MG63 (cell line): ENCODE measurements around the gene FNDC3B. TPM values are rescaled to one million over a fixed set of nuclear protein-coding genes. Genes with fewer than 3 reads are reported as not detected.
"Not testable (repeated sequence)": the region's sequence is repeated elsewhere in the genome, so short reads cannot be mapped to it uniquely, and the experiment has no call there.

Experiments
- DNase-seq: peaks from one replicate; pipeline ENCODE4 v3.0.0-alpha.2; 2020
- H3K27me3 ChIP-seq: fragments of 250-450 bp; sonication (Bioruptor Pico); 2 replicates; pipeline ENCODE4 v1.5.1; 2020; ENCODE audit warnings: mild to moderate bottlenecking, moderate library complexity
- H3K36me3 ChIP-seq: fragments of 250-450 bp; sonication (Bioruptor Pico); 2 replicates; pipeline ENCODE4 v1.5.1; 2020; ENCODE audit warnings: mild to moderate bottlenecking, moderate library complexity
- H3K4me3 ChIP-seq: fragments of 250-450 bp; sonication (Bioruptor Pico); 2 replicates; pipeline ENCODE4 v1.5.1; 2020; ENCODE audit warnings: mild to moderate bottlenecking, moderate library complexity
- H3K9me3 ChIP-seq: fragments of 250-450 bp; sonication (Bioruptor Pico); 2 replicates; pipeline ENCODE4 v1.5.1; 2020; ENCODE audit warnings: mild to moderate bottlenecking, moderate library complexity
- total RNA-seq: library from RNA; depleted of rRNA; stranded (reverse); fragments of >200 nt; shearing (Covaris generic); gene quantifications from 2 replicates; pipeline ENCODE4 v1.2.3, GENCODE V29; 2014; ENCODE audit warnings: low replicate concordance; rRNA removed

Gene FNDC3B
- total RNA-seq: 44.8 and 53.7 TPM in 2 replicates

DNA sequence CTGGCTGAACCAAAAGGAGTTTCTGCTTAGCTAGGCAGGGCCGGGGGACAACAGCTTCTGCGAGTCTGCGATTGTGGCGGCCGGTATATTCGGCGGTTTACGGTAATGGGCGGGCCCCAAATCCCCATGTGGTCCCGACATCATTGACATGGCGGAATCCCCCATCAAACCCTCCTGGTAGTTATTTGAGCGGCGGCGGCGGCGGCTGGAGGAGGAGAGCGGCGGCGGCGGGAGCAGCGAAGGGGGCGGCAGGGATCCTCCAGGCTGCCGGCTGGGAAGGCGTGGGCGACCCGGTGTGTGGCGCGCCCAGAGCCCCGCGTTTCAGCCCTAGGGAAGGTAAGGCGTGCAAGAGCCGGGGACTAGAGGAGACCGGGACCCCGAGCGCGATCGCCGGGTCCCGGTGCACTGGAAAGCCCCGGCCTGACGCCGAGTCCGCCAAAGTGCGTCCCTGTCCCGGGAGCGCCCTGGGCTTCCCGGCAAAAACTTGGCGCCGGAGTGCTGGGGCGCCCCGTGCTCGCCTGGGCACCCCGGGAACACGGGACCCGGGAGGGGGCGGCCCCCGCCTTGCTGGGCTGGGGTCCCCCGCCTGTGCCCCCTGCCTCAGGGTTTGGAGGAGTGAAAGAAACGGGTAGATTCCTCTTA, at the start of gene FNDC3B:
FNDC3B (plus strand) TSS at position 143 of the 642 bp plus-strand sequence. CDS start 72,902 bp downstream, outside the sequence.
- Histone ChIP-seq H3K4me3 (peak within 1 kb of the TSS; percentile 100), H3K36me3 (peaks cover 35% of the 10 kb centered on the region), H3K9me3 (no peaks in the 10 kb centered on the region), H3K27me3 (no peaks in the 10 kb centered on the region)
- peak; percentile 96 for DNase-seq

DNA sequence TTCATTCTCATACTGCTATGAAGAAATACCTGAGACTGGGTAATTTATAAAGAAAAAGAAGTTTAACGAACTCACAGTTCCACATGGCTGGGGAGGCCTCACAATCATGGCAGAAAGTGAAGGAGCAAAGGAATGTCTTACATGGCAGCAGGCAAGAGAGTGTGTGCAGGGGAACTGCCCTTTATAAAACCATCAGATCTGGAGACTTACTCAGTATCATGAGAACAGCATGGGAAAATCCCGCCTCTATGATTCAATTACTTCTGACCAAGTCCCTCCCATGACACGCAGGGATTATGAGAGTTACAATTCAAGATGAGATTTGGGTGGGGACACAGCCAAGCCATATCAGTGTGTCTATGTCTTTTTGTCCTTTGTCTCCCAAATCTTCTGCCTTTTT, 49.1 kb upstream of the FNDC3B start:
- H3K27me3 ChIP-seq, H3K36me3 ChIP-seq, H3K4me3 ChIP-seq, H3K9me3 ChIP-seq, DNase-seq: not testable (repeated sequence)

DNA sequence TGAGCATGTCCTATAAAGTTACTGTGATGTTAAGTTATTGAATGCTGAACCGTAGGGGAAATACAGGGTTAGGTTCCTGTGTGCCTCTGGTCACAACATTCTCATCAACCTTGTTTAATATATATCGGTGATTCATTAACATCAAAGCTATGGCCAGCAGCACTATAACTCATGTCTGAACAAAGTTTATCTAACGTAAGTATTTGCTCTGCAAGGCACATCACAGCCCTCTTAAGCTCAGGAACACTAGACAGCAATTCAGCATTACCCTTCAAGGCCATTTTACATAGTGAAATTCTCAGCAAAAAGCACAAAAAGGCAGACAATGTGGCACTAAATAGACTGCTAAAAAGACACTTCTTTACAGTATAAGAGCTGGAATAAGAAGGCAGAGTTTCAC, 48.2 kb upstream of the FNDC3B start:
- no peaks in the 10 kb centered on the region for H3K36me3 ChIP-seq
- H3K4me3 ChIP-seq: no peak overlapping the region
- no peaks in the 10 kb centered on the region for H3K27me3 ChIP-seq
- H3K9me3 ChIP-seq: no peaks in the 10 kb centered on the region; the same call in 1 of the 2 replicates
- DNase-seq: no peak

DNA sequence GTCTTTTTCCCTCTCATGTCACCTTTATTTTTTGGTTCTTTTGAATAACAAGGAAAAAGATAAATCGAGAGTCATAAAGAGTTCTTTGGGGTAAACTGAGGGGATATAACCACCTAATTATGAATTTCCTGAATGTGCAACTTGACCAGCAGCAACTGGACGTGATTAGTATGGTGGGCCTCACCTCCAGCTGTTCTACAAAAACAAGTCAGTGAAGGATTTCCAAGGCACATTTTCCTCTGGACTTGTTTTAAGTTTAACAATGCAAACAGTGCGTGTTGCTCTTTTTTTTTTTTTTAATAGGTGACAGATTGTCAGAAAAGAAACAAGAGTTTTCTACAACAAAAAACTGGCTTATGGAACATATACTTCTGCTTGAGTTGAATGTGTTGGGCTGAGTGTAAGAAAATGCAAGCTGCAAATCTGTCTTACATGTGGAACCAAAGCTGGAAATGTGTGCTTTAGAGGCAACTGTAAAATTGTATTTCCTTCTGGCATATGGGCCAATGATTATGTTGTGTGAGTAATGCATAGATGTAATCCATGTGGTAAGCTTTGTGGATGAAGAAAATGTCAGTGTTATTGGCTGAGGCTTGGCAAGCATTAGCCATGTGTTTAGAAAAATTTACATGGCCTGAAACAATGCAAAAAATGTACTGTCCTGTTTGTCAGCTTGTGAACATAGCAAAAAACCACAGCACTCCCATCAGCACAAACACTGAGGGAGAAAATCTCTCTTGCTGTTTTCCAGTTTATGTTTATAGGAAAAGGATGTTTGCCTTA, 44.5 kb upstream of the FNDC3B start:
- DNase-seq: peak; percentile 57
- peaks cover 4% of the 10 kb centered on the region for H3K9me3 ChIP-seq
- no peaks in the 10 kb centered on the region for H3K27me3 ChIP-seq
- H3K36me3 ChIP-seq: no peaks in the 10 kb centered on the region
- no peak overlapping the region for H3K4me3 ChIP-seq

DNA sequence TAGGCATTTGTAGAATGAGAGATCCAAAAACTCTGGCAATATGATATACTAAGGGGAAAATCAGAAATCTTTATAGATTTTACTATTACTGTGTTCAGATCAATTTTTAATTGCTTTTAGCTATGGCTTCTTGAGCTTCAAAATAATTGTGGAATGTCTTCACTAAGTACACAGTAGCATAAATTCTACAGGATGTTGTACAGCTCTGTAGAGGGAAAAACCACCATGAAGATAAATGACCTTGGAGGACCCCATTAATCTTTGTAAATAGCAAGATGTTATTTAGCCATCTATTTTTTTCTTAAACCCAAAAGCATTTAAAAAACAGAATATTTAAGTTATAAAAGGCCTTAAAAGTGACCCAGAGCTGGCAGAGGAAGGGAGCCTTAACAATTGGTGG, 43.9 kb upstream of the FNDC3B start:
- H3K36me3 ChIP-seq: no peaks in the 10 kb centered on the region
- no peak overlapping the region for H3K4me3 ChIP-seq
- no peaks in the 10 kb centered on the region for H3K27me3 ChIP-seq
- DNase-seq: no peak
- H3K9me3 ChIP-seq: peaks cover 4% of the 10 kb centered on the region

DNA sequence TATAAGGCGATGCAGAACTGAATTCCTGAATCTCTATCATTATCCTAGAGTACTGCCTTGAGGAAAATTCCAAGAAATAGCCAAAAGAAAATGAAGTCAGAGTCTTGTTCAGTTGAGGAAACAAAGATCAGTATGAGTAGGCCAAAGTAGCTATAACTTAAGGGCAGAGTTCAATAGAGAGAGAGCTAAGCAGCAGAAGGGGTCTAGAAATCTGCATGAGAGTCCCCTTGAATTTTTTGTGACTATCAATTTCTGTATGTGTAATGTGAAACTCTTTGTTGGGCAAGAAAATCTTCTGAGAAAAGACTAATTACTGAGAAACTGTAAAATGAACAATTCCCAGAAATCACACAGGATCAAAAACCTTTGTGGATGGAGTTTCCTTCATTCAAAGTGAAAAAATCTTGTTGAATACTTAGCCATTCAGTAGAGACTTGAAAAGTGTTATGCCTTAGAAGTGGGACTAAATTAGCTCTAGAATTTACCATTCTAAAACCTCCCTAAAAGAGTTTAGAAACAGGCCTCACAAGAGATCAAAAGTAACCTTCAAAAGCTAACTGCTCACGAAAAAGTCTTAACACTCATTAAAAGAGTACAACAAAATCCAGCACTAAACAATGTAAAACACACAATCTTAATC, 43.1 kb upstream of the FNDC3B start:
- no peak for DNase-seq
- H3K9me3 ChIP-seq: peaks cover 4% of the 10 kb centered on the region
- no peaks in the 10 kb centered on the region for H3K36me3 ChIP-seq
- no peaks in the 10 kb centered on the region for H3K27me3 ChIP-seq
- H3K4me3 ChIP-seq: no peak overlapping the region

DNA sequence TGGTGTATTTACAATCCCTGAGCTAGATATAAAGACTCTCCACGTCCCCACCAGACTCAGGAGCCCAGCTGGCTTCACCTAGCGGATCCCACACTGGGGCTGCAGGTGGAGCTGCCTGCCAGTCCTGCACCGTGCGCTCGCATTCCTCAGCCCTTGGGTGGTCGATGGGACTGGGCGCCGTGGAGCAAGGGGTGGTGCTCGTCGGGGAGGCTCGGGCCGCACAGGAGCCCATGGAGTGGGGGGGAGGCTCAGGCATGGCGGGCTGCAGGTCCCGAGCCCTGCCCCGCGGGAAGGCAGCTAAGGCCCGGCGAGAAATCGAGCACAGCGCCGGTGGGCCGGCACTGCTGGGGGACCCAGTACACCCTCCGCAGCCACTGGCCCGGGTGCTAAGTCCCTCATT, 40.6 kb upstream of the FNDC3B start:
- not testable (repeated sequence) for H3K36me3 ChIP-seq, H3K27me3 ChIP-seq, DNase-seq, H3K9me3 ChIP-seq, H3K4me3 ChIP-seq

DNA sequence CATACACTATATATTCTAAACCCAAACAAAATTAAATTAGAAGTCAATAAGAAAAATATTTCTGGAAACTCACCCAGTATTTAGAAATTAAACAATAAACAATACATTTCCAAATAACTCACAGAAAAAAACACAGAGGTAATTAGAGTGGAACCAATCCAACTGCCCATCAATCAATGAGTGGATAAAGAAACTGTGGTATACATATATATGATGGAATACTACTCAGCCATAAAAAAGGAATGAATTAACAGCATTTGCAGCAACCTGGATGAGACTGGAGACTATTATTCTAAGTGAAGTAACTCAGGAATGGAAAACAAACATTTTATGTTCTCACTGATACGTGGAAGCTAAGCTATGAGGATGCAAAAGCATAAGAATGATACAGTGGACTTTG, 37.8 kb upstream of the FNDC3B start:
- H3K4me3 ChIP-seq, H3K36me3 ChIP-seq: not testable (repeated sequence)

DNA sequence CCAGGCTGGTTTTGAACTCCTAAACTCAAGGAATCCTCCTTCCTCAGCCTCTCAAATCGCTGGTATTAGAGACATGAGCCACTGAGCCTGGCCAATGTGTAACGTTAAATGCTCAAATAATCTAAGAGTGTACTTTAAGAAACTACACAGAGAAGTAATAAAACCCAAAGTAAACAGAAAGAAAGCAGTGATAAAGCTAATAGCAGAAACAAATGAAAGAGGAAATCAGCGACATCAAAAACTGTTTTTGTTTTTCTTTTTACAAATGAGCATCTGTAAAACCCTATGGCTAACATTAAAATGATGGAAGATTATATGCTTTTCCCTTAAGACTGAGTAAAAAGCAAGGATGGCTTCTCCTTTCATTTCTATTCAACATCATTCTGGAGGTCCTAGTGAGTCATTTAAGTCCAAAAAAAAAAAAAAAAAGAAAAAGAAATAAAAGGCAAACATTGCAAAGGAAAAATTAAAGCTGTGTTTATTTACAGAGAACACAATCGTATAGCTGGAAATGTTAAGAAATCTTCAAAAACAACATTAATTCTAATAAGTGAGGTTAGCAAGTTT, 36.8 kb upstream of the FNDC3B start:
- no peaks in the 10 kb centered on the region for H3K27me3 ChIP-seq
- H3K36me3 ChIP-seq: no peaks in the 10 kb centered on the region
- H3K4me3 ChIP-seq: no peak overlapping the region
- no peak for DNase-seq
- H3K9me3 ChIP-seq: no peaks in the 10 kb centered on the region

More for the DNA sequence above, 37.8 kb upstream of the FNDC3B start:
- DNase-seq, H3K27me3 ChIP-seq, H3K9me3 ChIP-seq: not testable (repeated sequence)

DNA sequence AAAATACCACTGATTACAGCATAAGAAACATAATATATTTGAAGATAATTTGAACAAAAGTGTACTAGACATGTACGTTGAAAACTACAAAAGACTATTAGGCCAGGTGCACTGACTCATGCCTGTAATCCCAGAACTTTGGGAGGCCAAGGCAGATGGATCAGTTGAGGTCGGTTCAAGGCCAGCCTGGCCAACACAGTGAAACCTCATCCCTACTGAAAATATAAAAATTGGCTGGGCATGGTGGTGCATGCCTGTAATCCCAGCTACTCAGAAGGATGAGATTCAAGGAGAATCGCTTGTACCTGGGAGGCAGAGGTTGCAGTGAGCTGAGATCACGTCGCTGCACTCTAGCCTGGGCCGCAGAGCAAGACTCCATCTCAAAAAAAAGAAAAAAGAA, 36.2 kb upstream of the FNDC3B start:
- H3K9me3 ChIP-seq: no peaks in the 10 kb centered on the region
- H3K4me3 ChIP-seq: no peak overlapping the region
- no peak for DNase-seq
- no peaks in the 10 kb centered on the region for H3K36me3 ChIP-seq
- no peaks in the 10 kb centered on the region for H3K27me3 ChIP-seq

DNA sequence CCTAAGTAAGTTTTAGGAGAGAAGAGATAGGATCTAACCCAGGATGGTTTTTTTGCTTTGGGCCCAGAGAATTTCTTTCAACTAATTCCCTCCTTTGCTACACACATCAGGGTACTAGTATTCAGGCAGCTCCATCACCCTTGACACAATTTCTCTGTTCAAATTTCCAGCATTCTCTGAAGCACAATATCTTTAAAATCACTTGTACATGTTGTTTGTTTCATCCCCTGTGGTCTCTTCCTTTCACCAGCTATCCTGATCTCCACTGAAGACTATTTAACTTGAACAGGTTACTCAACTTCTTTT, 32.4 kb upstream of the FNDC3B start:
- no peak for DNase-seq
- no peaks in the 10 kb centered on the region for H3K27me3 ChIP-seq
- no peaks in the 10 kb centered on the region for H3K36me3 ChIP-seq
- H3K4me3 ChIP-seq: no peak overlapping the region
- no peaks in the 10 kb centered on the region for H3K9me3 ChIP-seq

DNA sequence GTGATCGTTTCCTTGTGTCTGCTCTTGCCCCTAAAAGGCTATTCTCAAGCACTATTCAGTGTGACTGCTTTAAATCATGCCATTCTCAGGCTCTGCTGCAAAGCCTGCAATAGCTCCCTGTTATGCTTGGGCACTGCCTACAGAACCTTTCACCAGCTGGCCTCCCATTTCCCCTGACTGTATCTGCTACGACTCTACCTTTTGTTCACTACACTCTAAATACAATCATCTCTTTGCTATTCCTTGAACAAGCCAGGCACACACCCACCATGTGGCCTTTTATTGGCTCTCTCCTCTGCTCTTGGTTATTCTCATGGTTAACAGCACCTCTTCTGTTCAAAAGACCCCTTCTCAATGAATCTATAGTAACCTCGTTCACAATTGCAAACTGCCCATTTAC, 29.6 kb upstream of the FNDC3B start:
- Histone ChIP-seq H3K27me3 (no peaks in the 10 kb centered on the region), H3K36me3 (no peaks in the 10 kb centered on the region), H3K4me3 (no peak overlapping the region), H3K9me3 (no peaks in the 10 kb centered on the region)
- no peak for DNase-seq

DNA sequence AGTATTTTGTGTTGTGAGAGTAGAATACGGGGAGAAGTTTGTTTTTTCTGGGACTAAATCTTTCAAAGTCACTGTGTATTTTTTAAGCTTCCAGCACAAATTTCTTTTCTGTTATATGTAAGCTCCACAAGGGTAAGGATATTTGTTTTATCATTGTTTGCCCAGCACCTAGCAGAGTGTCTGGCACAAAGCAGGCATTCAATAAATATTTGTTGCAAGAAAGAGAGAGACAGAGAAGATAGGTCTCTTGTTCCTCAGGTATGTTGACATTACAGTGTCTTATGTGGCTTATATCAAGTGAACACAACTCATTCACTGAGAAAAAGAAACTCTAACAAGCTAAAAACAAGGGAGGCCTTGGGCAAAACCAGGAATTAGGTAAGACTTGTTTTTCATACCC, 26.6 kb upstream of the FNDC3B start:
- no peak for DNase-seq
- Histone ChIP-seq H3K4me3 (no peak overlapping the region), H3K9me3 (0 out of 2 replicates have a peak, but pooled peaks cover 3% of the 10 kb centered on the region), H3K27me3 (no peaks in the 10 kb centered on the region), H3K36me3 (no peaks in the 10 kb centered on the region)

DNA sequence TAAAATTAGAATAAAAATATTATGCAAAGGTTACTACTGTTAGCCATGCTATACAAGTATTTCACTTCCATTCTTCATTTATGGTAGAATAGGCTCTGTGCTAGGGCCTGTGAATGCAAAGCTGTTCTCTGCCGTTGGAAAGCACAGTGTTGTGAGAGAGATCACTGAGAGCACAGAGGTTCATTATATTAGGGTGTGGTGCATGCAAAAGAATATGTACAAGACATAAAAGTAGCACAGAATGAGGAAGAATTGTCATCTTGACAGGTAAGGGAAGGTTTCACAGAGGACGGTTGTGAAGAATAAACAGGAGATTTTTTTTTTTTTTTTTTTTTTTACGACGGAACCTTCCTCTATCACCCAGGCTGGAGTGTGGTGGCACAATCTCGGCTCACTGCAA, 25.2 kb upstream of the FNDC3B start:
- H3K36me3 ChIP-seq: no peaks in the 10 kb centered on the region
- 0 out of 2 replicates have a peak, but pooled peaks cover 3% of the 10 kb centered on the region for H3K9me3 ChIP-seq
- no peak for DNase-seq
- H3K4me3 ChIP-seq: no peak overlapping the region
- no peaks in the 10 kb centered on the region for H3K27me3 ChIP-seq

DNA sequence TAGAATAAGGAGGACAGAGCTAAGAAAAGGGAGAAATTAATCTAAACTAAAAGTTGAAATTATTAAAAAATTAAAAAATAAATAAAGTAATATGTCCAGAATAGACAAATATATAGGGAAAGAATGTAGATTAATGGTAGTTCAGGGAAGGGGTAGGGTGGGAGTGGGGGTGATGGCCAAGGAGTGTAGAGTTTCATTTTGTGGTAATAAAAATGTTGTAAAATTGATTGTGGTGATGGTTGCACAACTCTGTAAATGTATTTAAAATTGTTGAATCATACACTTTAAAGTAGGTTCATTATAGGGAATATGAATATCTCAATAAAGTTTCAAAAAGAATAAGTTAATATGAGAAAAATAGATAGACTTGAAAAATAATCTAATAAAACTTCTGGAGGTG, 21.0 kb upstream of the FNDC3B start:
- no peak overlapping the region for H3K4me3 ChIP-seq
- H3K9me3 ChIP-seq: 0 out of 2 replicates have a peak, but pooled peaks cover 3% of the 10 kb centered on the region
- DNase-seq: no peak
- no peaks in the 10 kb centered on the region for H3K27me3 ChIP-seq
- no peaks in the 10 kb centered on the region for H3K36me3 ChIP-seq

DNA sequence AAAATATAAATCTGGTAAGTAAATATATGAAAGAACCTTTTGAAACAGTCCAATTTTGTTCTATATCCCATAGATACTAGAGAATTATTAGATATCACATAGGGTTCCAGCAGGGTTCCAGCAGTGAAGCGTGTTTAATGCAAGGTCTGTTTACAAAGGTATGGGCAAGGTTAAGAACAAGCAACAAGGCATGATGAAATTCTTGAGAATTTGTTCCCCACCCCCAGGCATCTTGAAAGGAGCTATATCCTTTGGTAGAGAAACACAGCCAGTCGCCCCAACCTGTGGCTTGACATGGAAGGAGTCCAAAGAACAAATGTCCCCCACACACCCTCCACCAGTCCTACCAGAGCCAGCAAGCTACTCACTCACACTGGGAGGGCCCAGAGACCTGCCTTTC, 18.6 kb upstream of the FNDC3B start:
- H3K9me3 ChIP-seq: 0 out of 2 replicates have a peak, but pooled peaks cover 3% of the 10 kb centered on the region
- no peak overlapping the region for H3K4me3 ChIP-seq

DNA sequence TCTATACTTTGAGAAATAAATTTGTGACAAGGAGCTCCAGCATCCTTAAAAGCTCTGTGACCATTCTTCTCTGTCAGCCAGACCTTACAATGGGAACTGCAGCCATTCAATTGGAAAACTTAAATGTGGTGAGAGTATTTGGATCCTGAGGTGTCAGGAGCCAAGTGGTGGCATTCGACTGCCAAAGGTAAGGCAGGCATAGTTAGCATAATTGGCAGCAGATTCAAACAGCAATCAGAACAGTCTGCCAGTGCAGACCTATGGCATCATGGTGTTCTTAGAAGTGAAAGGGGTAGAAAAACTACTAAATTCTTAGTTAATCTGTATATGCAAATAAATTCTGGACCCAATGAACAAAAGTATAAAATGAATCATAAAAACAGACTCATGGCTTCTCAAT, 18.2 kb upstream of the FNDC3B start:
- Histone ChIP-seq H3K27me3 (no peaks in the 10 kb centered on the region), H3K36me3 (no peaks in the 10 kb centered on the region), H3K4me3 (no peak overlapping the region), H3K9me3 (0 out of 2 replicates have a peak, but pooled peaks cover 3% of the 10 kb centered on the region)
- no peak for DNase-seq

More for the DNA sequence above, 18.6 kb upstream of the FNDC3B start:
- H3K36me3 ChIP-seq: no peaks in the 10 kb centered on the region
- H3K27me3 ChIP-seq: no peaks in the 10 kb centered on the region
- DNase-seq: no peak
